HS-27A (cell line): ENCODE measurements around the gene AQP11.

Source experiments
- DNase-seq: peaks from one replicate; pipeline ENCODE4 v3.0.0-alpha.2; 2012; ENCODE audit warnings: low read depth, missing footprints

AQP11 gene

GRCh38 chr11:77658213-77659013 is 68.7 kb downstream of the AQP11 start:
- no peak for DNase-seq
